Left ventricle myocardium inferior (tissue), 1 donor: ENCODE measurements around the gene TRMT44. TPM values are rescaled to one million over a fixed set of nuclear protein-coding genes. Genes with fewer than 3 reads are reported as not detected.

ENCODE experiments used
- DNase-seq: peaks from one replicate; pipeline ENCODE4 v3.0.0-alpha.2; 2020
- H3K27ac ChIP-seq: fragments of 200-600 bp; replicated peaks from 2 replicates; pipeline ENCODE4 v1.8.0; 2021
- H3K27me3 ChIP-seq: fragments of 200-600 bp; 2 replicates; pipeline ENCODE4 v1.8.0; 2021; ENCODE audit warnings: low read depth
- H3K36me3 ChIP-seq: fragments of 200-600 bp; 2 replicates; pipeline ENCODE4 v1.8.0; 2021
- H3K4me1 ChIP-seq: fragments of 200-600 bp; 2 replicates; pipeline ENCODE4 v1.8.0; 2021
- H3K4me3 ChIP-seq: fragments of 200-600 bp; 2 replicates; pipeline ENCODE4 v1.8.0; 2021; ENCODE audit warnings: mild to moderate bottlenecking, moderate library complexity
- H3K9me3 ChIP-seq: fragments of 200-600 bp; replicated peaks from 2 replicates; pipeline ENCODE4 v1.8.0; 2021
- CTCF ChIP-seq: fragments of 200-600 bp; IDR thresholded peaks from 2 replicates; pipeline ENCODE4 v1.8.0; 2021; ENCODE audit warnings: antibody characterized with exemption, mild to moderate bottlenecking, borderline replicate concordance
- intact Hi-C: fragments of 100-400 bp; cut with micrococcal nuclease; formaldehyde crosslinking; loops from one replicate; pipeline ENCODE4 v1.11.0; 2022
- total RNA-seq: library from RNA; stranded (reverse); fragmentation: NEBNext Ultra II Directional; extraction: Animal tissue kit (Norgen Biotek cat#: 25700); gene quantifications from one replicate; pipeline ENCODE4 v1.2.1, GENCODE V29; 2021
- donor health status: DM: no; HTN: yes; CAD: no; lungs with severe emphysema.

TRMT44 gene
- total RNA-seq, 1 donor from 2014 or later: 9.2 TPM

GRCh38 chr4:8435656-8436121, 4.9 kb upstream of the TRMT44 start:
- intact Hi-C loops: no loop called here
- peak overlapping the region; percentile 53 for H3K4me3 ChIP-seq
- H3K27me3 ChIP-seq: no peaks in the 10 kb centered on the region
- H3K36me3 ChIP-seq: no peaks in the 10 kb centered on the region
- TF ChIP-seq CTCF: no peak
- no peak for DNase-seq
- peak overlapping the region; percentile 98 for H3K27ac ChIP-seq
- H3K9me3 ChIP-seq: no peaks in the 10 kb centered on the region
- H3K4me1 ChIP-seq: peaks cover 72% of the 10 kb centered on the region

- no peaks in the 10 kb centered on the region for H3K9me3 ChIP-seq
- intact Hi-C loops: no loop called here
- H3K4me3 ChIP-seq: peak overlapping the region; percentile 48
- peak overlapping the region; percentile 98 for H3K27ac ChIP-seq
- no peaks in the 10 kb centered on the region for H3K27me3 ChIP-seq
- H3K4me1 ChIP-seq: peaks cover 88% of the 10 kb centered on the region
- no peak for DNase-seq
- TF ChIP-seq CTCF: peak; percentile 48
- no peaks in the 10 kb centered on the region for H3K36me3 ChIP-seq
These were observed 3.3 kb upstream of the TRMT44 start for GRCh38 chr4:8437281-8437680.

- peaks cover 96% of the 10 kb centered on the region for H3K4me1 ChIP-seq
- peak overlapping the region; percentile 100 for H3K4me3 ChIP-seq
- intact Hi-C loops: no loop called here
- H3K27me3 ChIP-seq: no peaks in the 10 kb centered on the region
- no peak for DNase-seq
- H3K9me3 ChIP-seq: no peaks in the 10 kb centered on the region
- H3K27ac ChIP-seq: peak overlapping the region; percentile 98
- no peaks in the 10 kb centered on the region for H3K36me3 ChIP-seq
- TF ChIP-seq CTCF: no peak
These were observed 1.8 kb upstream of the TRMT44 start for GRCh38 chr4:8438743-8439142.

DNA sequence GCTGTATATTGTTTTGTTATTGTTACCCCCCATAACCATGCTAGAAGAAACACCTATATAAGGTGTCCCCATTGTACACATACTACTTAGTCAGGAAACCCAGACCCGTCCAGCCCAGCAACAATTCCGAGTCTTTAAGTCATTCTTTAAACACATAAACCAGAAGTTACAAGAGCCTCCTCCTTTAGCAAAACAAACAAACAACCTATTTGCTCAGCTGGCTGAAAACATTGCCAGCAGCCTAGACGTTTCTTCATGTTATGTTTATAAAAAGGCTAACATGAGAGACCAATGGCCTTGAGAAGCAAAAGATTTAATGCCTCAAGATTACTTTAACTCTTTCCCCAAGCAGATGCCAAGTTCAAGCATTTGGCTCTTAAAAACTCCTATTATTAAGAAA, 1.4 kb upstream of the TRMT44 start:
- Histone ChIP-seq H3K27me3 (no peaks in the 10 kb centered on the region), H3K9me3 (no peaks in the 10 kb centered on the region), H3K36me3 (no peaks in the 10 kb centered on the region), H3K27ac (peak overlapping the region; percentile 98), H3K4me3 (peak overlapping the region; percentile 100), H3K4me1 (peaks cover 96% of the 10 kb centered on the region)
- DNase-seq: no peak
- no peak for TF ChIP-seq CTCF
- intact Hi-C loops: no loop called here

DNA sequence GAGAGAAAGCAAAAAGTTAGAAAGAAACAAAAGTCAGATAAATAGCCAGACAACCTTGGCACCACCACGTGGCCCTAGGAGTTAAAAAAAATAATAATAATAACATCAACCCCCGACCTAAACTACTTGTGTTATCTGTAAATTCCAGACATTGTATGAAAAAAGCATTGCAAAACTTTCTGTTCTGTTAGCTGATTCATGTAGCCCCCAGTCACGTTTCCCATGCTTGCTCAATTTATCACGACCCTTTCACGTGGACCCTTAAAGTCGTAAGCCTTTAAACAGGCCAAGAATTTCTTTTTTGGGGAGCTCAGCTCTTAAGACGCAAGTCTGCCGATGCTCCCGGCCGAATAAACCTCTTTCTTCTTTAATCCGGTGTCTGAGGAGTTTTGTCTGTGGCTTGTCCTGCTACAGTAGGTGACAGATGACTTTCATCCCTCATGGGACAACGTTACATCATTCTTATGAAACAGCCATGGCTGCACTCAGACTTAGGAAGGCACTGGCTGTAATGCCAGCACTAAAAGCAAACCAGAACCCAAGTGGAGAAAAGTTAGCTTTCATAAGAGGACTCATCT, 574 bp upstream of the TRMT44 start:
- no peak for DNase-seq
- intact Hi-C loops: no loop called here
- no peak for TF ChIP-seq CTCF
- no peaks in the 10 kb centered on the region for H3K9me3 ChIP-seq
- peak overlapping the region; percentile 98 for H3K27ac ChIP-seq
- H3K4me1 ChIP-seq: peaks cover 88% of the 10 kb centered on the region
- peak overlapping the region; percentile 100 for H3K4me3 ChIP-seq
- no peaks in the 10 kb centered on the region for H3K27me3 ChIP-seq
- H3K36me3 ChIP-seq: no peaks in the 10 kb centered on the region
